ENCODE results near the gene ARHGAP12. TPM values are rescaled to one million over a fixed set of nuclear protein-coding genes. Genes with fewer than 3 reads are reported as not detected.

ARHGAP12 gene
- total RNA-seq = 100 to 1,000 TPM in 1 of 3 donors, 10 to 100 TPM in 2; 40.0 to 102 (median 60.0) TPM

- Histone ChIP-seq H3K9me3 (no peaks in the 10 kb centered on the region), H3K4me3 (peak within 1 kb of the TSS; percentile 79 to 90 (median 81)), H3K4me1 (peaks cover 0 to 9% of the 10 kb centered on the region in 2 donors), H3K27me3 (no peaks in the 10 kb centered on the region), H3K36me3 (no peaks in the 10 kb centered on the region), H3K27ac (peak within 1 kb of the TSS; percentile 94 to 98)
- intact Hi-C loops (cut with DNase I; ENCODE audit: low total_unique reads) = no loop called here
- DNase-seq (ENCODE audit: low spot score in 2 of 2) = peak; percentile 92
- no peak for TF ChIP-seq CTCF (IDR thresholded peaks at IDR 0.05)
- peak; percentile 51 for TF ChIP-seq POLR2A (IDR thresholded peaks at IDR 0.05)
- TF ChIP-seq POLR2AphosphoS5 (IDR thresholded peaks at IDR 0.05) = peak; percentile 81 to 96 (median 91)
These were observed at the start of gene ARHGAP12 for GRCh38 chr10:31928549-31929260. Gene ARHGAP12 (minus strand): TSS chr10:31928831. CDS start chr10:31908855, 19,976 bp downstream.

DNA sequence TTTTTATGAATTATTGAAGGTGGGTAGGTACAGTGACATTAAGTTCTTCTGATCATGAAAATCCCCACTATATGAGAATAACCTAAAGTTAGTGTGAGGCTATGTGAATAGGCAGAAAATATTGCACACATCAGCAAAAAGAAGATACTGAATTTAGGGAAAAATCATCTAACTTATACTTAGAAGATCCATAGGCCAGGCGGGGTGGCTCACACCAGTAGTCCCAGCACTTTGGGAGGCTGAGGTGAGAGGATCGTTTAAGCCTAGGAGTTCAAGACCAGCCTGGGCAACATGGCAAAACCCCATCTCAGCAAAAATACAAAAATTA, 49.5 kb upstream of the ARHGAP12 start:
- Histone ChIP-seq H3K36me3 (no peaks in the 10 kb centered on the region), H3K4me1 (no peaks in the 10 kb centered on the region), H3K4me3 (no peak overlapping the region), H3K9me3 (no peaks in the 10 kb centered on the region), H3K27ac (no peak overlapping the region), H3K27me3 (no peaks in the 10 kb centered on the region)
- no peak for TF ChIP-seq CTCF (IDR thresholded peaks at IDR 0.05)
- no peak for TF ChIP-seq POLR2A (IDR thresholded peaks at IDR 0.05)
- TF ChIP-seq POLR2AphosphoS5 (IDR thresholded peaks at IDR 0.05) = no peak
- intact Hi-C loops (cut with DNase I; ENCODE audit: low total_unique reads) = no loop called here
- no peak for DNase-seq (ENCODE audit: low spot score in 2 of 2)

GRCh38 chr10:31977440-31978155, 49.0 kb upstream of the ARHGAP12 start:
- no peak for DNase-seq (ENCODE audit: low spot score in 2 of 2)
- no peaks in the 10 kb centered on the region for H3K36me3 ChIP-seq
- no peaks in the 10 kb centered on the region for H3K9me3 ChIP-seq
- intact Hi-C loops (cut with DNase I; ENCODE audit: low total_unique reads) = no loop called here
- no peaks in the 10 kb centered on the region for H3K4me1 ChIP-seq
- H3K27ac ChIP-seq = peak overlapping the region in 1 of 2 donors; percentile 64
- H3K4me3 ChIP-seq = no peak overlapping the region
- TF ChIP-seq POLR2AphosphoS5 (IDR thresholded peaks at IDR 0.05) (no peak), POLR2A (IDR thresholded peaks at IDR 0.05) (no peak), CTCF (IDR thresholded peaks at IDR 0.05) (no peak)
- H3K27me3 ChIP-seq = no peaks in the 10 kb centered on the region

DNA sequence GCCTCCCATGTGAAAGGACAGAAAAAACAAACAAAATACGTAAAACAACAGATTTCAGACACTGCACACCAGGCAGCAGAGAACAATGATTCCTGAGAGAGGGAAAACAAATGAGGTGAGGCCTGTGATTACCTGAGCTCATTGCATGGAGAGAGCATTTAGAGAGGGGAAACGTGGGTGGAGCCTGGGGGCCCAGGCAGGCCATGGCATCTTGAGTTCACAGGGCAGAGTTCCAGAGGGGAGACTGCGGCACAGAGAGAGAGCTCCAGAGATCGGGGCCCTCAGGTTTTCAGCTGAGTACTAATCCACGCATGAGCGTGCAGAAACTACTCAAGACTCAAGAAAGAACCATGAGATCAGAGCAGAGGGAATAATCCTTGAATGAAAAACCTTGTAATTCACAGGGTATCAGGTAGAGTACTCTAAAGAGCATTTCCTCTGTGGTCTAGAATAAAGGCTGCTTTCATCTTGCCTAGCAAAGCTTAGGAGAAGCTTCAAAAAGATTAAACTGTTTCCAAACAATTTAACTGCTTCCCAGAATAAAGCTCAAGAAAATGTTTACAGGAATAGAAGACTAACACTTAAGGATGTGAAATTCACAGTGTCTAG, 46.6 kb upstream of the ARHGAP12 start:
- H3K9me3 ChIP-seq = no peaks in the 10 kb centered on the region
- H3K4me1 ChIP-seq = no peaks in the 10 kb centered on the region
- no peak overlapping the region for H3K4me3 ChIP-seq
- H3K27me3 ChIP-seq = no peaks in the 10 kb centered on the region
- H3K27ac ChIP-seq = no peak overlapping the region
- TF ChIP-seq POLR2AphosphoS5 (IDR thresholded peaks at IDR 0.05) (no peak), POLR2A (IDR thresholded peaks at IDR 0.05) (no peak), CTCF (IDR thresholded peaks at IDR 0.05) (no peak)
- DNase-seq (ENCODE audit: low spot score in 2 of 2) = no peak
- intact Hi-C loops (cut with DNase I; ENCODE audit: low total_unique reads) = no loop called here
- H3K36me3 ChIP-seq = no peaks in the 10 kb centered on the region
